Measurements from ENCODE around the gene ADAMTS19. TPM values are rescaled to one million over a fixed set of nuclear protein-coding genes. Genes with fewer than 3 reads are reported as not detected.
A peak's percentile ranks its signal among the peaks of the same experiment; 100 is the strongest.

The ADAMTS19 gene
- total RNA-seq, 1 experiment from 2014 or later: not detected

- peak; percentile 59 for DNase-seq (ENCODE audit: extremely low read depth, low read depth)
Measured at GRCh38 chr5:129664336-129664937, 204.3 kb downstream of the ADAMTS19 start.

- DNase-seq (ENCODE audit: extremely low read depth, low read depth): no peak
Measured at GRCh38 chr5:129670957-129671500, 210.9 kb downstream of the ADAMTS19 start.

GRCh38 chr5:129672006-129672405 lies 211.9 kb downstream of the ADAMTS19 start:
- no peak for DNase-seq (ENCODE audit: extremely low read depth, low read depth)

- no peak for DNase-seq (ENCODE audit: extremely low read depth, low read depth)
Measured at GRCh38 chr5:129679671-129680070, 219.6 kb downstream of the ADAMTS19 start.

- no peak for DNase-seq (ENCODE audit: extremely low read depth, low read depth)
Measured at GRCh38 chr5:129687941-129688340, 227.8 kb downstream of the ADAMTS19 start.

- no peak for DNase-seq (ENCODE audit: extremely low read depth, low read depth)
Measured at GRCh38 chr5:129689045-129689444, 228.9 kb downstream of the ADAMTS19 start.

GRCh38 chr5:129691220-129691619 lies 231.1 kb downstream of the ADAMTS19 start:
- no peak for DNase-seq (ENCODE audit: extremely low read depth, low read depth)

- DNase-seq (ENCODE audit: extremely low read depth, low read depth): no peak
Measured at GRCh38 chr5:129696636-129697035, 236.5 kb downstream of the ADAMTS19 start.

- DNase-seq (ENCODE audit: extremely low read depth, low read depth): no peak
Measured at GRCh38 chr5:129698661-129699060, 238.6 kb downstream of the ADAMTS19 start.

- no peak for DNase-seq (ENCODE audit: extremely low read depth, low read depth)
Measured at GRCh38 chr5:129716235-129716634, 256.1 kb downstream of the ADAMTS19 start.

- no peak for DNase-seq (ENCODE audit: extremely low read depth, low read depth)
Measured at GRCh38 chr5:129716651-129717050, 256.6 kb downstream of the ADAMTS19 start.

- DNase-seq (ENCODE audit: extremely low read depth, low read depth): no peak
Measured at GRCh38 chr5:129717751-129718310, 257.7 kb downstream of the ADAMTS19 start.

GRCh38 chr5:129718471-129719090 lies 258.5 kb downstream of the ADAMTS19 start:
- no peak for DNase-seq (ENCODE audit: extremely low read depth, low read depth)

- DNase-seq (ENCODE audit: extremely low read depth, low read depth): no peak
Measured at GRCh38 chr5:129724222-129724621, 264.1 kb downstream of the ADAMTS19 start.

GRCh38 chr5:129724647-129725046 lies 264.5 kb downstream of the ADAMTS19 start:
- no peak for DNase-seq (ENCODE audit: extremely low read depth, low read depth)

- no peak for DNase-seq (ENCODE audit: extremely low read depth, low read depth)
Measured at GRCh38 chr5:129739773-129740172, 279.7 kb downstream of the ADAMTS19 start.

GRCh38 chr5:129743541-129744187 lies 283.6 kb downstream of the ADAMTS19 start:
- DNase-seq (ENCODE audit: extremely low read depth, low read depth): no peak

GRCh38 chr5:129745997-129746396 lies 285.9 kb downstream of the ADAMTS19 start:
- no peak for DNase-seq (ENCODE audit: extremely low read depth, low read depth)

GRCh38 chr5:129746876-129747275 lies 286.8 kb downstream of the ADAMTS19 start:
- no peak for DNase-seq (ENCODE audit: extremely low read depth, low read depth)

- no peak for DNase-seq (ENCODE audit: extremely low read depth, low read depth)
Measured at GRCh38 chr5:129747572-129748407, 287.7 kb downstream of the ADAMTS19 start, which contains the start of gene MINAR2. TSS of gene MINAR2 (plus strand) at chr5:129748094. CDS start at chr5:129748191, 97 bp downstream.
